Astrocyte of the spinal cord (primary cell): Measurements from ENCODE around the gene SMPD3.

Experiments
- DNase-seq: peaks from one replicate; pipeline ENCODE4 v3.0.0; 2011; ENCODE audit warnings: low read depth, low spot score
- H3K4me3 ChIP-seq: 2 replicates; pipeline ENCODE4 v1.5.1; 2011; ENCODE audit warnings: low read depth, mild to moderate bottlenecking, low read length, moderate library complexity
- in situ Hi-C: cut with HindIII; loops from 2 replicates; pipeline ENCODE4 v1.10.0; 2017; ENCODE audit warnings: low sequenced_read_pairs
- TF ChIP-seq, protein P1 (sequence below): IDR thresholded peaks from 2 replicates; pipeline ENCODE4 v1.5.1; 2012; ENCODE audit warnings: low read depth, mild to moderate bottlenecking, low read length, inconsistent platforms

SMPD3 gene

DNA sequence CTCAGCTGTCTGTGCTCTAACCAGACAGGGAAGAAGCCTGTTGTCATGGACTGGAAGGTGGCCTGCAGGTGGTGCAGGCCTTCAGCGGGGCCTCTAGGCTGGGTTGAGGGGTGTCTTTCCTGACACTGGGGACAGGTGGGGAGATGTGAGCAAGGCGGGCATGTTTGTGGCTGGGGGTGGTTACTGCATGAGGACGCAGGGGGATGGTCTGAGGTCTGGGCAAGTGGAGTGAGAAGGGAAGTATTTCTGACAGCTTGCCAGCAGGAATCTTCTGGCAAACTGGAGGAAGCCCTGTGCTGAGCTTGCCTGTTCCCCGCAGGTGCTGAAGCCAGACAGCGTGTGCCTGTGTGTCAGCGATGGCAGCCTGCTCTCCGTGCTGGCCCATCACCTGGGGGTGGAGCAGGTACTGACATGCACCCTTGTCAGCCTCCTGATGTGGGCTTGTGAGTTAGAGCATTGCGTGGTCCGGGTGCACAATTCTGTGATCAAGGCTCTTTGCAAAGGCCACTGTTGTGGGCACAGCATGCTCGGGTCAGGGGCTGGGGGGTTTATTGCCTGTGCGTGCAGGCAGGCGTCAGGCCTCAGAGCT lies 101.3 kb downstream of the SMPD3 start:
- TF ChIP-seq, protein P1, sequence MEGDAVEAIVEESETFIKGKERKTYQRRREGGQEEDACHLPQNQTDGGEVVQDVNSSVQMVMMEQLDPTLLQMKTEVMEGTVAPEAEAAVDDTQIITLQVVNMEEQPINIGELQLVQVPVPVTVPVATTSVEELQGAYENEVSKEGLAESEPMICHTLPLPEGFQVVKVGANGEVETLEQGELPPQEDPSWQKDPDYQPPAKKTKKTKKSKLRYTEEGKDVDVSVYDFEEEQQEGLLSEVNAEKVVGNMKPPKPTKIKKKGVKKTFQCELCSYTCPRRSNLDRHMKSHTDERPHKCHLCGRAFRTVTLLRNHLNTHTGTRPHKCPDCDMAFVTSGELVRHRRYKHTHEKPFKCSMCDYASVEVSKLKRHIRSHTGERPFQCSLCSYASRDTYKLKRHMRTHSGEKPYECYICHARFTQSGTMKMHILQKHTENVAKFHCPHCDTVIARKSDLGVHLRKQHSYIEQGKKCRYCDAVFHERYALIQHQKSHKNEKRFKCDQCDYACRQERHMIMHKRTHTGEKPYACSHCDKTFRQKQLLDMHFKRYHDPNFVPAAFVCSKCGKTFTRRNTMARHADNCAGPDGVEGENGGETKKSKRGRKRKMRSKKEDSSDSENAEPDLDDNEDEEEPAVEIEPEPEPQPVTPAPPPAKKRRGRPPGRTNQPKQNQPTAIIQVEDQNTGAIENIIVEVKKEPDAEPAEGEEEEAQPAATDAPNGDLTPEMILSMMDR: no peak
- no peak for DNase-seq
- no peak overlapping the region for H3K4me3 ChIP-seq
- in situ Hi-C loops: no loop called here

DNA sequence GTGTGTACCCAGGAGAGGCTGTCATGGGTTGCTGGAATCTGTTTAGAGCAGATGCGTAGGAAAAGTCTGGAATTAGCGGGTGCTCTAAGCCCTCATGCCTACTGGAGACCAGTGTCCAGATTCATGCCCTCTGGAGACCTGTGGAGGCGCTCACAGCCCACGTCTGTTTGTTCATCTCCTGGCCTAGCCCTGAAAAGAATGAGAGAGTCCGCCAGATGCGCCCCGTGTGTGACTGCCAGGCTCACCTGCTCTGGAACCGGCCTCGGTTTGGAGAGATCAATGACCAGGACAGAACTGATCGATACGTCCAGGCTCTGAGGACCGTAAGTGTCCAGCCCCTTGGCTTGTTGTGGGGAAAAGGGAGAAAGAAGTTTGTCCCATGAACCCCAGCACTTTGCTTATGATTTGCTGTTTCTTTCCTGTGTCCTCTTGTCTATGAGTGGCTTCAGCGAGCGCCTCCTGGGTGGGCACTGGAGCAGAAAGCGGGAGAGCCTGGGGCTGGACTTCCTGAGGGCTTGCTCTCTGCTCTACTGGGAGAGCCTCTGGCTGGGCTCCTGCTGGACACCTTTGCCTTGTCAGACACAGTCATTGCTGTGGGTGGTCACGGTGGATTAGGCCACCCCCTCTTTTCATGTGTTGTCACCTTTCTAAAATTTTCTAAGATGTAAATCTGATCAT lies 102.2 kb downstream of the SMPD3 start:
- in situ Hi-C loops: no loop called here
- TF ChIP-seq, protein P1: no peak
- no peak overlapping the region for H3K4me3 ChIP-seq
- DNase-seq: no peak

- DNase-seq: no peak
- TF ChIP-seq, protein P1: no peak
- no peak overlapping the region for H3K4me3 ChIP-seq
- in situ Hi-C loops: no loop called here
These were observed 102.9 kb downstream of the SMPD3 start for GRCh38 chr16:68345351-68345810.

- DNase-seq: no peak
- in situ Hi-C loops: no loop called here
- H3K4me3 ChIP-seq: no peak overlapping the region
- TF ChIP-seq, protein P1: no peak
These were observed 104.1 kb downstream of the SMPD3 start for GRCh38 chr16:68344252-68344651.

DNA sequence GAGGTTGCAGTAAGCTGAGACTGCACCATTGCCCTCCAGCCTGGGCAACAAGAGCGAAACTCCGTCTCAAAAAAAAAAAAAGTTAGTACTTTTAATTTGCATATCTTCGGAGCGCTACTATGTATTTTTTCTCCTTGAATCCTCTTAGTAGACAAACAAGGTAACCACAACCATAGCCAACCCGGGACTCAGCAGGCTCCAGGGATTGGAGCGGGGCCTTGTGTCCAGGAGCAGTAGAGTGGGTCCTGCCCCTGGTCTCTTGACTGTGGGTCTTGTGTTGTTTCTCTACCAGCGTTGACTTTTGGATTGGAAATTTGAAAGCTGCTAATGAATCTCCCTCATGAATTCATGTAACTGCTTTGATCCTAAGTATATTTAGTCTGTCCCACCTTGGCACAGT lies 105.2 kb downstream of the SMPD3 start:
- TF ChIP-seq, protein P1: no peak
- H3K4me3 ChIP-seq: no peak overlapping the region
- in situ Hi-C loops: no loop called here
- DNase-seq: no peak

DNA sequence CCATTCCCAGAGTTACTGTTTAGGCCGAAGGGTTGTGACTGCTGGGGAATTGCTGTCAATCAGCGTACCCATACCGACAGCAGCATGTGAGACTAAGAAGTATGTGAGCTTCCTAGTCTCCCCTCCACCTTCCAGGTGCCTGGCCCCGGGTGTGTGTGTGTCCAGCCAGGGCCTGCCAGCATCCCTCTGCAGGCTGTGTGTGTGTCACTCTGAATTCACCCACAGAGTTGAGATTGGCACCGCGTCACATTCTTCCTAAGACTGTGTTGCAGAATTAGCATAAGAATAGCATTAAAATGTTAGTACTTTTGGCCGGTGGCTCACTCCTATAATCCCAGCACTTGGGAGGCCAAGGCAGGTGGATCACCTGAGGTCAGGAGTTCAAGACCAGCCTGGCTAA lies 105.7 kb downstream of the SMPD3 start:
- TF ChIP-seq, protein P1: no peak
- H3K4me3 ChIP-seq: no peak overlapping the region
- no peak for DNase-seq
- in situ Hi-C loops: no loop called here
